K562 (cell line): ENCODE data around the gene APOL3.

Experiments used
- CTCF ChIP-seq, 3 experiments: IDR thresholded peaks in 2 of 3; conservative IDR thresholded peaks in 1 of 3; 2 replicates each; pipeline ENCODE4 v1.5.1; 2011 to 2012; ENCODE audit warnings: low read length in 3 of 3, mild to moderate bottlenecking in 3 of 3, control low read depth in 2 of 3, improper control_type of control experiment in 1 of 3, inconsistent platforms in 1 of 3, low read depth in 1 of 3, mixed read lengths in 1 of 3, moderate library complexity in 1 of 3; ENCODE audit not compliant: insufficient read depth in 2 of 3
- EZH2 ChIP-seq: IDR thresholded peaks from 2 replicates; pipeline ENCODE4 v1.6.1; 2012; ENCODE audit warnings: low read depth, mild to moderate bottlenecking, inconsistent platforms, low read length, borderline replicate concordance
- PTBP1 ChIP-seq: fragments of 200-400 bp; formaldehyde crosslinking; IDR thresholded peaks from 2 replicates; pipeline ENCODE4 v1.6.1; 2017; ENCODE audit warnings: low read depth, low read length
- RFX5 ChIP-seq: IDR thresholded peaks from 2 replicates; pipeline ENCODE4 v1.6.1; 2011; ENCODE audit warnings: low read depth, mild to moderate bottlenecking, improper control_type of control experiment, low read length
- YY1 ChIP-seq, 3 experiments: IDR thresholded peaks; 2 replicates each; pipeline ENCODE4 v1.6.1; 2011; ENCODE audit warnings: low read length in 2 of 3, mild to moderate bottlenecking in 2 of 3, moderate library complexity in 2 of 3, borderline replicate concordance in 1 of 3, control low read depth in 1 of 3, low read depth in 1 of 3; ENCODE audit not compliant: insufficient read depth in 3 of 3, insufficient replicate concordance in 2 of 3, control insufficient read depth in 1 of 3, insufficient read length in 1 of 3; ENCODE audit errors: extremely low read depth in 1 of 3
- ZNF121 ChIP-seq: sonication (generic); formaldehyde crosslinking; conservative IDR thresholded peaks from 2 replicates; pipeline ENCODE4 v1.8.0; 2022; ENCODE audit warnings: missing genetic modification reagents
- ZNF449 ChIP-seq: fragments of 250-450 bp; sonication (Bioruptor Pico); IDR thresholded peaks from 2 replicates; pipeline ENCODE4 v1.8.0; 2022; ENCODE audit warnings: moderate library complexity, mild to moderate bottlenecking, inconsistent platforms

GRCh38 chr22:36153501-36154422 is 6.8 kb downstream of the APOL3 start:
- TF ChIP-seq ZNF449 = no peak
- TF ChIP-seq CTCF (IDR thresholded peaks at IDR 0.05 in 2 of 3, conservative IDR thresholded peaks at IDR 0.05 in 1 of 3; ENCODE audit: insufficient read depth in 2 of 3, low read depth in 1 of 3, low read length in 3 of 3) = no peak
- no peak for TF ChIP-seq ZNF121 (CRISPR knock-in tag)
- TF ChIP-seq YY1 (IDR thresholded peaks at IDR 0.05; ENCODE audit: borderline replicate concordance in 1 of 3, control insufficient read depth in 1 of 3, extremely low read depth in 1 of 3, insufficient read depth in 3 of 3, insufficient read length in 1 of 3, insufficient replicate concordance in 2 of 3, low read depth in 1 of 3, low read length in 2 of 3) = no peak
- TF ChIP-seq RFX5 = no peak
- TF ChIP-seq EZH2 = no peak
- TF ChIP-seq PTBP1 = no peak
